Measurements from ENCODE around the gene SSTR4. TPM values are rescaled to one million over a fixed set of nuclear protein-coding genes. Genes with fewer than 3 reads are reported as not detected.
"Not testable (repeated sequence)": the region's sequence is repeated elsewhere in the genome, so short reads cannot be mapped to it uniquely, and the experiment has no call there.

SSTR4 gene
- total RNA-seq, 2 experiments from 2014 or later: not detected

GRCh38 chr20:23022849-23023248 is 12.3 kb upstream of the SSTR4 start:
- Histone ChIP-seq H2AFZ (ENCODE audit: low read length) (no peak overlapping the region), H3K36me3 (ENCODE audit: insufficient read depth, low read length) (no peaks in the 10 kb centered on the region), H3K4me2 (ENCODE audit: low read length) (no peak overlapping the region), H3K79me2 (ENCODE audit: insufficient read depth, low read depth, low read length) (no peaks in the 10 kb centered on the region), H3K9me2 (ENCODE audit: insufficient read depth, low read length) (no peaks in the 10 kb centered on the region), H4K20me1 (ENCODE audit: insufficient read depth, low read length) (no peaks in the 10 kb centered on the region), H3K9me3 (ENCODE audit: low read length) (no peaks in the 10 kb centered on the region), H3K4me3 (ENCODE audit: low read depth, low read length, poor library complexity, severe bottlenecking) (no peak overlapping the region), H3K27ac (ENCODE audit: low read depth, low read length, poor library complexity, severe bottlenecking) (no peak overlapping the region), H3K4me1 (ENCODE audit: insufficient read depth, low read length, poor library complexity, severe bottlenecking) (no peaks in the 10 kb centered on the region)
- POLR2A ChIA-PET: no interaction called here
- BruUV-seq (replicated peaks): no TSS peak
- TF ChIP-seq, protein P1, sequence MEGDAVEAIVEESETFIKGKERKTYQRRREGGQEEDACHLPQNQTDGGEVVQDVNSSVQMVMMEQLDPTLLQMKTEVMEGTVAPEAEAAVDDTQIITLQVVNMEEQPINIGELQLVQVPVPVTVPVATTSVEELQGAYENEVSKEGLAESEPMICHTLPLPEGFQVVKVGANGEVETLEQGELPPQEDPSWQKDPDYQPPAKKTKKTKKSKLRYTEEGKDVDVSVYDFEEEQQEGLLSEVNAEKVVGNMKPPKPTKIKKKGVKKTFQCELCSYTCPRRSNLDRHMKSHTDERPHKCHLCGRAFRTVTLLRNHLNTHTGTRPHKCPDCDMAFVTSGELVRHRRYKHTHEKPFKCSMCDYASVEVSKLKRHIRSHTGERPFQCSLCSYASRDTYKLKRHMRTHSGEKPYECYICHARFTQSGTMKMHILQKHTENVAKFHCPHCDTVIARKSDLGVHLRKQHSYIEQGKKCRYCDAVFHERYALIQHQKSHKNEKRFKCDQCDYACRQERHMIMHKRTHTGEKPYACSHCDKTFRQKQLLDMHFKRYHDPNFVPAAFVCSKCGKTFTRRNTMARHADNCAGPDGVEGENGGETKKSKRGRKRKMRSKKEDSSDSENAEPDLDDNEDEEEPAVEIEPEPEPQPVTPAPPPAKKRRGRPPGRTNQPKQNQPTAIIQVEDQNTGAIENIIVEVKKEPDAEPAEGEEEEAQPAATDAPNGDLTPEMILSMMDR (conservative IDR thresholded peaks at IDR 0.05; ENCODE audit: low read length): no peak
- no peak for TF ChIP-seq EZH2phosphoT487 (IDR thresholded peaks at IDR 0.05; ENCODE audit: borderline replicate concordance, low read depth, low read length)
- CTCF ChIA-PET (ENCODE audit: unreplicated experiment): no interaction called here
- intact Hi-C loops (cut with micrococcal nuclease; ENCODE audit: unreplicated experiment): no loop called here
- no peak for DNase-seq (ENCODE audit: low spot score)

GRCh38 chr20:23023621-23024177 is 11.4 kb upstream of the SSTR4 start:
- TF ChIP-seq, protein P1 (conservative IDR thresholded peaks at IDR 0.05; ENCODE audit: low read length): no peak
- TF ChIP-seq EZH2phosphoT487 (IDR thresholded peaks at IDR 0.05; ENCODE audit: borderline replicate concordance, low read depth, low read length): no peak

DNA sequence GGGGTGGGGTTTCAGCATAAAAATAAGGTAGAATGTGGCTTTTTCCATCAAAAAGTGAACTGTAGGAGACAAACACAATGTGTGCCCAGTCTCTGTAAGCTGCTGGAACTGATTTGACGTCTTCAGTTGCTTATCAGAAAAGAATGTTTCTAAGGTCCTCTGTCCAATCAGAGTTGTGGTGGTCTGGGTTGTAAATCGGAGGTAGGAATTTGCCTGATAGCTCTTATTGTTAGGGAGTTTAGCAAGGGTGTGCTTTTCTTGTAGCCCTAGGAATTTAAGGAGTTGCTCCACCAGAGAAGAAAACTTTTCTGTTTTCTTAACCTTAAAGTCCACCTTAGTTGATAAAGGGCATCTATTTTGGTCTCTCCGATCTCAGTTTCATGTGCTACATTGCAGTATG is 10.4 kb upstream of the SSTR4 start:
- H3K79me2 ChIP-seq (ENCODE audit: insufficient read depth, low read depth, low read length): no peaks in the 10 kb centered on the region
- no peak overlapping the region for H3K4me3 ChIP-seq (ENCODE audit: low read depth, low read length, poor library complexity, severe bottlenecking)
- no peaks in the 10 kb centered on the region for H3K4me1 ChIP-seq (ENCODE audit: insufficient read depth, low read length, poor library complexity, severe bottlenecking)
- no peak overlapping the region for H2AFZ ChIP-seq (ENCODE audit: low read length)
- no peak for TF ChIP-seq EZH2phosphoT487 (IDR thresholded peaks at IDR 0.05; ENCODE audit: borderline replicate concordance, low read depth, low read length)
- TF ChIP-seq, protein P1 (conservative IDR thresholded peaks at IDR 0.05; ENCODE audit: low read length): no peak
- no peaks in the 10 kb centered on the region for H3K36me3 ChIP-seq (ENCODE audit: insufficient read depth, low read length)
- DNase-seq (ENCODE audit: low spot score): no peak
- no peaks in the 10 kb centered on the region for H3K9me2 ChIP-seq (ENCODE audit: insufficient read depth, low read length)
- H3K9me3 ChIP-seq (ENCODE audit: low read length): no peaks in the 10 kb centered on the region
- intact Hi-C loops (cut with micrococcal nuclease; ENCODE audit: unreplicated experiment): no loop called here
- H3K4me2 ChIP-seq (ENCODE audit: low read length): no peak overlapping the region
- CTCF ChIA-PET (ENCODE audit: unreplicated experiment): no interaction called here
- H4K20me1 ChIP-seq (ENCODE audit: insufficient read depth, low read length): no peaks in the 10 kb centered on the region
- no peak overlapping the region for H3K27ac ChIP-seq (ENCODE audit: low read depth, low read length, poor library complexity, severe bottlenecking)
- POLR2A ChIA-PET: no interaction called here
- BruUV-seq (replicated peaks): no TSS peak

More at GRCh38 chr20:23023621-23024177, 11.4 kb upstream of the SSTR4 start:
- H3K79me2 ChIP-seq (ENCODE audit: insufficient read depth, low read depth, low read length): no peaks in the 10 kb centered on the region
- no peaks in the 10 kb centered on the region for H3K4me1 ChIP-seq (ENCODE audit: insufficient read depth, low read length, poor library complexity, severe bottlenecking)
- H3K9me2 ChIP-seq (ENCODE audit: insufficient read depth, low read length): no peaks in the 10 kb centered on the region
- no peak for DNase-seq (ENCODE audit: low spot score)
- no peaks in the 10 kb centered on the region for H3K9me3 ChIP-seq (ENCODE audit: low read length)
- CTCF ChIA-PET (ENCODE audit: unreplicated experiment): no interaction called here
- BruUV-seq (replicated peaks): no TSS peak
- no peak overlapping the region for H3K4me2 ChIP-seq (ENCODE audit: low read length)
- intact Hi-C loops (cut with micrococcal nuclease; ENCODE audit: unreplicated experiment): no loop called here
- no peak overlapping the region for H3K4me3 ChIP-seq (ENCODE audit: low read depth, low read length, poor library complexity, severe bottlenecking)
- POLR2A ChIA-PET: no interaction called here
- H4K20me1 ChIP-seq (ENCODE audit: insufficient read depth, low read length): no peaks in the 10 kb centered on the region
- no peak overlapping the region for H3K27ac ChIP-seq (ENCODE audit: low read depth, low read length, poor library complexity, severe bottlenecking)
- no peaks in the 10 kb centered on the region for H3K36me3 ChIP-seq (ENCODE audit: insufficient read depth, low read length)
- no peak overlapping the region for H2AFZ ChIP-seq (ENCODE audit: low read length)

DNA sequence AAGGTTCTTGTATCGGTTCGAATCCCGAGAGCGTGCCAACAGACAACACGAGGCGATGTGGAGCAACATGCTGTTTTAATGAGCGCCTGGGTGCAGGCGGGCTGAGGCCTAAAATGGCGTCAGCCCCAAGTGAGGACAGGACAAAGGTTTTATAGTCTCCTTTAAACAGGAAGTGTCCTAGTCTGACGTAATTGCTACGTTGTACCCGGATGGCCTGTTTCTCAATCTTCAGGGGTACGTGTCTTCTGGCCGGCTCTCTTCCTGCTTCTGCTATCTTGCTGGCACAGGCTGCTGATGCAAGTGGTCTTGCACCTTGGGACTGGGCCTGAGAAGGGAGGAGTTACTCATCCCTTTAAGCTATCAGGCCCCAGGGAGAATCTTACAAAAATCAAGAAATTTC is 9.6 kb upstream of the SSTR4 start:
- CTCF ChIA-PET (ENCODE audit: unreplicated experiment); H2AFZ ChIP-seq (ENCODE audit: low read length); BruUV-seq (replicated peaks); DNase-seq (ENCODE audit: low spot score); H3K9me2 ChIP-seq (ENCODE audit: insufficient read depth, low read length); H4K20me1 ChIP-seq (ENCODE audit: insufficient read depth, low read length); H3K4me2 ChIP-seq (ENCODE audit: low read length); H3K79me2 ChIP-seq (ENCODE audit: insufficient read depth, low read depth, low read length); H3K36me3 ChIP-seq (ENCODE audit: insufficient read depth, low read length); H3K9me3 ChIP-seq (ENCODE audit: low read length); H3K4me1 ChIP-seq (ENCODE audit: insufficient read depth, low read length, poor library complexity, severe bottlenecking); intact Hi-C loops (cut with micrococcal nuclease; ENCODE audit: unreplicated experiment); H3K27ac ChIP-seq (ENCODE audit: low read depth, low read length, poor library complexity, severe bottlenecking); H3K4me3 ChIP-seq (ENCODE audit: low read depth, low read length, poor library complexity, severe bottlenecking): not testable (repeated sequence)
- POLR2A ChIA-PET: interaction anchor here (0.6 kb wide), 1 partner anchor 376 kb away, joined by 3 read pairs; no protein-coding TSS in a partner anchor
